Airway epithelial cell (primary cell): Measurements from ENCODE around the gene TOE1. TPM values are rescaled to one million over a fixed set of nuclear protein-coding genes. Genes with fewer than 3 reads are reported as not detected.

Experiments
- total RNA-seq: library from RNA; depleted of rRNA; stranded (reverse); fragments of >200 nt; gene quantifications from 2 replicates; pipeline ENCODE4 v1.2.3, GENCODE V29; 2015

Gene TOE1
- total RNA-seq = 6.6 and 8.3 TPM in 2 replicates

GRCh38 chr1:45339789-45340558 is at the start of gene TOE1, which contains the start of gene MUTYH:
TOE1 (plus strand) TSS chr1:45340170; CDS start chr1:45340253, 83 bp downstream.
MUTYH (minus strand) TSS chr1:45340440; CDS start chr1:45334505, 5,935 bp downstream.

GRCh38 chr1:45326627-45327623 is 13.0 kb upstream of the TOE1 start, which contains the start of gene HPDL:
HPDL (plus strand) TSS chr1:45326895; CDS start chr1:45327149, 254 bp downstream.

Other genes with a start within 250 kb of the TOE1 start
- 0.05 and 0.07 TPM in 2 replicates for gene ZSWIM5, start 133.6 kb upstream of the TOE1 start, total RNA-seq
- gene HPDL, start 13.3 kb upstream of the TOE1 start, total RNA-seq = 5.2 and 8.5 TPM in 2 replicates
- gene MUTYH, start 270 bp downstream of the TOE1 start, total RNA-seq = 13.9 and 15.2 TPM in 2 replicates
- gene TESK2, start 151.0 kb downstream of the TOE1 start, total RNA-seq = 3.2 and 4.7 TPM in 2 replicates
- 0.51 and 1.2 TPM in 2 replicates for gene CCDC163, start 159.9 kb downstream of the TOE1 start, total RNA-seq
- gene MMACHC, start 160.1 kb downstream of the TOE1 start, total RNA-seq = 2.5 and 3.5 TPM in 2 replicates
- gene PRDX1, start 181.7 kb downstream of the TOE1 start, total RNA-seq = 671 and 698 TPM in 2 replicates
- 102 and 107 TPM in 2 replicates for gene AKR1A1, start 210.7 kb downstream of the TOE1 start, total RNA-seq
- 67.7 and 83.7 TPM in 2 replicates for gene NASP, start 243.9 kb downstream of the TOE1 start, total RNA-seq